NCI-H128 (cell line): Measurements from ENCODE around the gene TTBK2.

Experiments
- DNase-seq: peaks from one replicate; lab custom pipeline; 2025; ENCODE audit not compliant: unreplicated experiment; lab: John Stamatoyannopoulos, UW

TTBK2 gene

GRCh38 chr15:42694398-42694797 lies 226.2 kb downstream of the TTBK2 start:
- DNase-seq, result no peak

GRCh38 chr15:42693942-42694341 lies 226.6 kb downstream of the TTBK2 start:
- DNase-seq, result no peak

- DNase-seq, result no peak
Measured at GRCh38 chr15:42693496-42693895, 227.1 kb downstream of the TTBK2 start.

- no peak for DNase-seq
Measured at GRCh38 chr15:42692997-42693396, 227.6 kb downstream of the TTBK2 start.

- no peak for DNase-seq
Measured at GRCh38 chr15:42692536-42692935, 228.0 kb downstream of the TTBK2 start.

- DNase-seq, result no peak
Measured at GRCh38 chr15:42691770-42692169, 228.8 kb downstream of the TTBK2 start.

- no peak for DNase-seq
Measured at GRCh38 chr15:42691308-42691707, 229.3 kb downstream of the TTBK2 start.
